Caco-2 (cell line): ENCODE measurements around the gene MTMR12. TPM values are rescaled to one million over a fixed set of nuclear protein-coding genes. Genes with fewer than 3 reads are reported as not detected.

ENCODE experiments used
- BruUV-seq: library from RNA; stranded (reverse); fragments of 400-500 nt; replicated peaks from 2 replicates; lab custom pipeline; 2021; lab: Mats Ljungman, UMichigan
- CTCF ChIA-PET: fragments of 300-600 bp; sonication (Branson Sonifier 250); formaldehyde crosslinking; loops from one replicate; lab custom pipeline; 2022; ENCODE audit warnings: antibody characterized with exemption; lab: Charles Lee
- POLR2A ChIA-PET: fragments of 300-600 bp; sonication (Branson Sonifier 250); formaldehyde crosslinking; loops from one replicate; lab custom pipeline; 2022; ENCODE audit warnings: antibody characterized with exemption; lab: Charles Lee
- DNase-seq, 2 experiments: peaks; one replicate each; pipeline versions ENCODE4 v3.0.0 to v3.0.0-alpha.2; 2020 to 2022
- H3K27me3 ChIP-seq: replicated peaks from 2 replicates; pipeline ENCODE4 v1.6.0; 2011; ENCODE audit warnings: low read length; ENCODE audit not compliant: control insufficient read depth, insufficient read depth
- H3K36me3 ChIP-seq: 2 replicates; pipeline ENCODE4 v1.5.1; 2011; ENCODE audit warnings: low read length; ENCODE audit not compliant: control insufficient read depth, insufficient read depth
- H3K4me1 ChIP-seq: fragments of 250-450 bp; sonication (Bioruptor Pico); 2 replicates; pipeline ENCODE4 v1.5.1; 2020; ENCODE audit warnings: mild to moderate bottlenecking
- H3K4me3 ChIP-seq: 2 replicates; pipeline ENCODE4 v1.5.1; 2011; ENCODE audit warnings: low read depth, mild to moderate bottlenecking, control low read depth, low read length
- H3K9me3 ChIP-seq: fragments of 250-450 bp; sonication (Bioruptor Pico); 2 replicates; pipeline ENCODE4 v1.5.1; 2020; ENCODE audit warnings: mild to moderate bottlenecking, moderate library complexity
- H3K27ac Mint-ChIP-seq: one replicate; pipeline ENCODE4 v1.8.0; 2022; ENCODE audit warnings: mixed read lengths; ENCODE audit not compliant: unreplicated experiment
- H3K27me3 Mint-ChIP-seq: one replicate; pipeline ENCODE4 v1.8.0; 2022; ENCODE audit warnings: mixed read lengths; ENCODE audit not compliant: insufficient read depth, unreplicated experiment
- H3K36me3 Mint-ChIP-seq: one replicate; pipeline ENCODE4 v1.8.0; 2022; ENCODE audit warnings: mild to moderate bottlenecking, mixed read lengths; ENCODE audit not compliant: insufficient read depth, unreplicated experiment
- H3K4me1 Mint-ChIP-seq: one replicate; pipeline ENCODE4 v1.8.0; 2022; ENCODE audit warnings: low read depth, mixed read lengths; ENCODE audit not compliant: unreplicated experiment
- H3K4me3 Mint-ChIP-seq: one replicate; pipeline ENCODE4 v1.8.0; 2022; ENCODE audit warnings: mild to moderate bottlenecking, moderate library complexity, mixed read lengths; ENCODE audit not compliant: unreplicated experiment
- H3K9me3 Mint-ChIP-seq: one replicate; pipeline ENCODE4 v1.8.0; 2022; ENCODE audit warnings: mixed read lengths; ENCODE audit not compliant: unreplicated experiment
- intact Hi-C: fragments of 100-400 bp; cut with micrococcal nuclease; formaldehyde crosslinking; loops from one replicate; pipeline ENCODE4 v1.10.0; 2022; ENCODE audit not compliant: unreplicated experiment
- total RNA-seq: library from RNA; stranded (reverse); gene quantifications from 2 replicates; pipeline ENCODE4 v1.2.3, GENCODE V29; 2022
- TF ChIP-seq, protein P1 (sequence below), 2 experiments: fragments of 200-600 bp in 1 of 2; IDR thresholded peaks; 1 replicate in 1 of 2; 2 replicates in 1 of 2; pipeline versions ENCODE4 v1.5.1 to v1.8.0; 2011 to 2022; ENCODE audit warnings: antibody characterized with exemption in 1 of 2, control low read depth in 1 of 2, inconsistent platforms in 1 of 2, low read depth in 1 of 2, low read length in 1 of 2, mild to moderate bottlenecking in 1 of 2, moderate library complexity in 1 of 2; ENCODE audit not compliant: insufficient read depth in 1 of 2, severe bottlenecking in 1 of 2, unreplicated experiment in 1 of 2

Gene MTMR12
- total RNA-seq, 1 experiment from 2014 or later = 35.1 TPM

DNA sequence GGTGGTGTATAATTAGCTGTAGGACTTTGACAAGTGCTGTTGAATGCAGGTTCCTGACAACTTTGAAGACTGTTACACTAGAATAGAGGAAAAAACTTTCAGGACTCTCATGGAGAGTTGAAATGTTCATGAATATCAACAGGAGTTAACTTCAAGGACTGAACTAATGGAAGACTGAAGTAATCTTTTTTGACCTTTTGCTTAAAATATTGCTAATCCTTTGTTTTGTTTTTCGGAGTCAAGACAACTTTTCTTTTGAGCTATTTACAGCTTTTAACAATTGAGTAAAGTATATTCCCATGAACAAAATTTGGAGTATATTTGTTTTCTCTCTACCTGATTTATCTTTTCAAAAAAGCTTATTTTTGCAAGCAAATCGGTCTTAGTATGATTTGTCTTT, 34.1 kb upstream of the MTMR12 start:
- H3K27me3 ChIP-seq = no peaks in the 10 kb centered on the region
- H3K9me3 Mint-ChIP-seq = peaks cover 10% of the 10 kb centered on the region
- no TSS peak for BruUV-seq
- H3K36me3 Mint-ChIP-seq = peaks cover 17% of the 10 kb centered on the region
- H3K27ac Mint-ChIP-seq = no peak overlapping the region
- no peaks in the 10 kb centered on the region for H3K4me1 Mint-ChIP-seq
- H3K4me3 ChIP-seq = no peak overlapping the region
- no peaks in the 10 kb centered on the region for H3K27me3 Mint-ChIP-seq
- intact Hi-C loops = no loop called here
- no peak for DNase-seq
- H3K36me3 ChIP-seq = no peaks in the 10 kb centered on the region
- TF ChIP-seq, protein P1, sequence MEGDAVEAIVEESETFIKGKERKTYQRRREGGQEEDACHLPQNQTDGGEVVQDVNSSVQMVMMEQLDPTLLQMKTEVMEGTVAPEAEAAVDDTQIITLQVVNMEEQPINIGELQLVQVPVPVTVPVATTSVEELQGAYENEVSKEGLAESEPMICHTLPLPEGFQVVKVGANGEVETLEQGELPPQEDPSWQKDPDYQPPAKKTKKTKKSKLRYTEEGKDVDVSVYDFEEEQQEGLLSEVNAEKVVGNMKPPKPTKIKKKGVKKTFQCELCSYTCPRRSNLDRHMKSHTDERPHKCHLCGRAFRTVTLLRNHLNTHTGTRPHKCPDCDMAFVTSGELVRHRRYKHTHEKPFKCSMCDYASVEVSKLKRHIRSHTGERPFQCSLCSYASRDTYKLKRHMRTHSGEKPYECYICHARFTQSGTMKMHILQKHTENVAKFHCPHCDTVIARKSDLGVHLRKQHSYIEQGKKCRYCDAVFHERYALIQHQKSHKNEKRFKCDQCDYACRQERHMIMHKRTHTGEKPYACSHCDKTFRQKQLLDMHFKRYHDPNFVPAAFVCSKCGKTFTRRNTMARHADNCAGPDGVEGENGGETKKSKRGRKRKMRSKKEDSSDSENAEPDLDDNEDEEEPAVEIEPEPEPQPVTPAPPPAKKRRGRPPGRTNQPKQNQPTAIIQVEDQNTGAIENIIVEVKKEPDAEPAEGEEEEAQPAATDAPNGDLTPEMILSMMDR (IDR thresholded peaks at IDR 0.05; ENCODE audit: insufficient read depth in 1 of 2, low read depth in 1 of 2, low read length in 1 of 2, severe bottlenecking in 1 of 2, unreplicated experiment in 1 of 2) = no peak
- ChIA-PET CTCF (no interaction called here), POLR2A (no interaction called here)
- H3K4me3 Mint-ChIP-seq = no peak overlapping the region
- H3K9me3 ChIP-seq = peaks cover 14% of the 10 kb centered on the region
- H3K4me1 ChIP-seq = no peaks in the 10 kb centered on the region

DNA sequence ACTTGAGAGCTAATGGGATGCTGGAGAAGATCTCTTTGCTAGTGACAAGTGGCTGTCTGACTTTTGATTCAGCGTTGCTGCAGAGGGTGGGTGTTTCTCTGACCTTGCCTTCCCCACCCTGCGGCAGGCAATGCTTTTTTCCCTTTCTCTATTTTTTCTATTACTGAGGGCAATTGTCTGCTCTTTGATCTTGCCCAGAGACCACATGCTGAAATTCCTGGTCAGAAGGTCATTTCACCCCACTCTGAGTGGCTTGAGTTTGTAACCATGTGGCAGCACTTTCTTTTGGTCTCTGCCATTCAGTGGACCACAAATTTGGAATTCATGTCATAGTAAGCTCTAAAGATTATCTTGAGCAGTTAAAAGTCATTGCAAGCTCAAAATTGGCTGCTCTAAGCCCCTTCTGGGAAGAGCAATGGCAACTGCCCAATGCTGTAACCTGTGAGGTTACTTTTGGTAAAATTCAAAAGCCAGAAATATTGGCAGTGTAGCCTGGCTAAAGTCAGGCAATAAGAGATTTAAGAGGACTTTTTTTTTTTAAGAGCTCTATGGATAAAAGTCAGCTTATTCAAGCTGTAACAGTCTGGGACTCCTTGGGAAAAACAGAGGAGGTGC, 30.4 kb upstream of the MTMR12 start:
- peaks cover 19% of the 10 kb centered on the region for H3K9me3 Mint-ChIP-seq
- H3K36me3 ChIP-seq = no peaks in the 10 kb centered on the region
- H3K27me3 ChIP-seq = no peaks in the 10 kb centered on the region
- H3K36me3 Mint-ChIP-seq = peaks cover 4% of the 10 kb centered on the region
- CTCF ChIA-PET = no interaction called here
- no peaks in the 10 kb centered on the region for H3K27me3 Mint-ChIP-seq
- POLR2A ChIA-PET = no interaction called here
- TF ChIP-seq, protein P1 (IDR thresholded peaks at IDR 0.05; ENCODE audit: insufficient read depth in 1 of 2, low read depth in 1 of 2, low read length in 1 of 2, severe bottlenecking in 1 of 2, unreplicated experiment in 1 of 2) = no peak
- no peak overlapping the region for H3K27ac Mint-ChIP-seq
- no TSS peak for BruUV-seq
- intact Hi-C loops = no loop called here
- peaks cover 45% of the 10 kb centered on the region for H3K9me3 ChIP-seq
- H3K4me1 ChIP-seq = no peaks in the 10 kb centered on the region
- H3K4me3 ChIP-seq = no peak overlapping the region
- H3K4me3 Mint-ChIP-seq = no peak overlapping the region
- no peaks in the 10 kb centered on the region for H3K4me1 Mint-ChIP-seq
- DNase-seq = no peak

DNA sequence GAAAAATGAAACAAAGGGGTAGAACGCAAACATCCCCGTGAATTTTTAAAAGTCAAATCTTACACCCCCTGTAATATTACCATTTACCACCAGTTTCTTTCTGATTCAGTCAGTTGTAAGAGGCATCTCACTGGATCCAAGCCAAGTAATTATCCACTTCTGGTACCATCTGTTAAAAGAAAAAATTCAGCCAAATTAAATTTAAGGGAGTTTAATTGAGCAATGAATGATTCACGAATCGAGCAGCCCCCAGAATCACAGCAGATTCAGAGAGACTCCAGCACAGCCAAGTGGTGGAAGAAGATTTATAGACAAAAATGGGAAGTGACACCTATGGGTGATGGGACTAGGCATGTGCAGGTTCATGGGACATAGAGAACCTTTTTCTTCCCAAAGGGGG, 29.9 kb upstream of the MTMR12 start:
- peaks cover 19% of the 10 kb centered on the region for H3K9me3 Mint-ChIP-seq
- no peak overlapping the region for H3K27ac Mint-ChIP-seq
- ChIA-PET CTCF (no interaction called here), POLR2A (no interaction called here)
- H3K4me1 Mint-ChIP-seq = no peaks in the 10 kb centered on the region
- Histone ChIP-seq H3K4me1 (no peaks in the 10 kb centered on the region), H3K4me3 (no peak overlapping the region), H3K9me3 (peaks cover 48% of the 10 kb centered on the region), H3K27me3 (no peaks in the 10 kb centered on the region), H3K36me3 (no peaks in the 10 kb centered on the region)
- TF ChIP-seq, protein P1 (IDR thresholded peaks at IDR 0.05; ENCODE audit: insufficient read depth in 1 of 2, low read depth in 1 of 2, low read length in 1 of 2, severe bottlenecking in 1 of 2, unreplicated experiment in 1 of 2) = no peak
- DNase-seq = no peak
- H3K27me3 Mint-ChIP-seq = no peaks in the 10 kb centered on the region
- intact Hi-C loops = no loop called here
- H3K4me3 Mint-ChIP-seq = no peak overlapping the region
- peaks cover 4% of the 10 kb centered on the region for H3K36me3 Mint-ChIP-seq
- BruUV-seq = no TSS peak
